ENCODE results near the gene SCGB2B2. TPM values are rescaled to one million over a fixed set of nuclear protein-coding genes. Genes with fewer than 3 reads are reported as not detected.
"Not testable (repeated sequence)": the region's sequence is repeated elsewhere in the genome, so short reads cannot be mapped to it uniquely, and the experiment has no call there.

SCGB2B2 gene
- total RNA-seq, 1 donor from 2014 or later: 0.58 TPM

GRCh38 chr19:34671972-34672371 lies 5.0 kb downstream of the SCGB2B2 start:
- peaks cover 7% of the 10 kb centered on the region for H3K4me1 ChIP-seq
- H3K27me3 ChIP-seq: no peaks in the 10 kb centered on the region
- no peaks in the 10 kb centered on the region for H3K36me3 ChIP-seq
- H3K27ac ChIP-seq: no peak overlapping the region
- H3K9me3 ChIP-seq: no peaks in the 10 kb centered on the region
- no peak overlapping the region for H3K4me3 ChIP-seq
- ATAC-seq: no peak
- DNase-seq: no peak
- TF ChIP-seq CTCF (IDR thresholded peaks at IDR 0.05): no peak
- intact Hi-C loops (cut with DNase I): no loop called here

- Histone ChIP-seq H3K27ac (no peak overlapping the region), H3K9me3 (no peaks in the 10 kb centered on the region), H3K36me3 (no peaks in the 10 kb centered on the region), H3K4me1 (peaks cover 3% of the 10 kb centered on the region), H3K4me3 (no peak overlapping the region), H3K27me3 (no peaks in the 10 kb centered on the region)
- intact Hi-C loops (cut with DNase I): no loop called here
- DNase-seq: no peak
- no peak for ATAC-seq
- TF ChIP-seq CTCF (IDR thresholded peaks at IDR 0.05): no peak
These were observed 7.7 kb downstream of the SCGB2B2 start for GRCh38 chr19:34669305-34669704.

GRCh38 chr19:34668690-34669089 lies 8.3 kb downstream of the SCGB2B2 start:
- H3K9me3 ChIP-seq; H3K27me3 ChIP-seq; ATAC-seq; H3K4me1 ChIP-seq; H3K36me3 ChIP-seq; H3K27ac ChIP-seq; DNase-seq; intact Hi-C loops (cut with DNase I); H3K4me3 ChIP-seq: not testable (repeated sequence)

- H3K4me3 ChIP-seq: peak overlapping the region; percentile 39
- intact Hi-C loops (cut with DNase I); DNase-seq: not testable (repeated sequence)
These were observed 8.8 kb downstream of the SCGB2B2 start for GRCh38 chr19:34668077-34668689.

GRCh38 chr19:34667349-34668076 lies 9.4 kb downstream of the SCGB2B2 start:
- peak overlapping the region; percentile 71 for H3K27ac ChIP-seq
- peak; percentile 75 for DNase-seq
- peak overlapping the region; percentile 39 for H3K4me3 ChIP-seq

More at GRCh38 chr19:34668077-34668689, 8.8 kb downstream of the SCGB2B2 start:
- H3K27me3 ChIP-seq, H3K36me3 ChIP-seq, H3K4me1 ChIP-seq, H3K9me3 ChIP-seq, ATAC-seq: not testable (repeated sequence)
- H3K27ac ChIP-seq: peak overlapping the region; percentile 71

GRCh38 chr19:34666958-34667265 lies 10.0 kb downstream of the SCGB2B2 start:
- H3K36me3 ChIP-seq: no peaks in the 10 kb centered on the region
- H3K9me3 ChIP-seq: no peaks in the 10 kb centered on the region
- peak overlapping the region; percentile 39 for H3K4me3 ChIP-seq
- H3K27ac ChIP-seq: peak overlapping the region; percentile 71
- intact Hi-C loops (cut with DNase I): no loop called here
- peaks cover 5% of the 10 kb centered on the region for H3K4me1 ChIP-seq
- TF ChIP-seq CTCF (IDR thresholded peaks at IDR 0.05): no peak
- no peaks in the 10 kb centered on the region for H3K27me3 ChIP-seq
- ATAC-seq (peak; percentile 24), DNase-seq (no peak)

More at GRCh38 chr19:34667349-34668076, 9.4 kb downstream of the SCGB2B2 start:
- no peaks in the 10 kb centered on the region for H3K9me3 ChIP-seq
- no peaks in the 10 kb centered on the region for H3K36me3 ChIP-seq
- peak; percentile 73 for ATAC-seq
- H3K4me1 ChIP-seq: peaks cover 3% of the 10 kb centered on the region
- intact Hi-C loops (cut with DNase I): no loop called here
- TF ChIP-seq CTCF (IDR thresholded peaks at IDR 0.05): no peak
- H3K27me3 ChIP-seq: no peaks in the 10 kb centered on the region
